GM12874 (cell line): ENCODE measurements around the gene RALA.

Source experiments
- CTCF ChIP-seq: IDR thresholded peaks from 2 replicates; pipeline ENCODE4 v1.5.1; 2011; ENCODE audit warnings: low read depth, mild to moderate bottlenecking, control low read depth, low read length, moderate library complexity; ENCODE audit not compliant: insufficient read depth

Gene RALA

DNA sequence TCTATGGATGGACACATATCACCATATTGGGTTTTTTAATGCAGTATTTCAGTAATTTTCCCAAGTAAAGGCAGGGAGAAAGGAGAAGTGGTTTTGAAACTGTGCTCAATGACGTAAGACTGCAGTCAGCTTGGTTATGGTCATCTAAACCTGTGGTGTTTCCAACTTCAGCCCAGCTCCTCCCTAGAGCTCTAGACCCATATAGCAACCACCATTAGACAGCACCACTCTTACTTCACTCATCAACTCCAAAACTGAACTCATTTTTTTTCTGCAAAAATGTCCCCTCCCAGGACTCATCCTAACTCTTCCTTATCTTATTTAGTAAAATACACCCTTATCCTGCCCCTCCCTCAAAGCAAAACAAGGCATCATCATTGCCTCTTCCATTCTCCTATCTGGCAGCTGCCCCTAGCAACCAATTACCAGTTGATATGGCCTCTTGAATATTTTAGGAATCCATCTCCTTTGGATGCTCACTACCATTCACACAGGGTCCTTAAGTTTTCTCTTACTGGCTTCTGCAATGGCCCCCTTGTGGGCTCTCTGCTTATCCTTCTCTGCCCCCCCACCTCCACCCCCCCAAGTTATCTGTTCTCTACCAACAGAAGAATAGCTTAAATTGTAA is 1.5 kb upstream of the RALA start:
- no peak for TF ChIP-seq CTCF

- no peak for TF ChIP-seq CTCF
Observed at GRCh38 chr7:39622609-39623008, 763 bp upstream of the RALA start.

GRCh38 chr7:39623732-39624441 is 515 bp downstream of the RALA start:
- no peak for TF ChIP-seq CTCF

- no peak for TF ChIP-seq CTCF
Observed at GRCh38 chr7:39624442-39624807, 1.1 kb downstream of the RALA start.

DNA sequence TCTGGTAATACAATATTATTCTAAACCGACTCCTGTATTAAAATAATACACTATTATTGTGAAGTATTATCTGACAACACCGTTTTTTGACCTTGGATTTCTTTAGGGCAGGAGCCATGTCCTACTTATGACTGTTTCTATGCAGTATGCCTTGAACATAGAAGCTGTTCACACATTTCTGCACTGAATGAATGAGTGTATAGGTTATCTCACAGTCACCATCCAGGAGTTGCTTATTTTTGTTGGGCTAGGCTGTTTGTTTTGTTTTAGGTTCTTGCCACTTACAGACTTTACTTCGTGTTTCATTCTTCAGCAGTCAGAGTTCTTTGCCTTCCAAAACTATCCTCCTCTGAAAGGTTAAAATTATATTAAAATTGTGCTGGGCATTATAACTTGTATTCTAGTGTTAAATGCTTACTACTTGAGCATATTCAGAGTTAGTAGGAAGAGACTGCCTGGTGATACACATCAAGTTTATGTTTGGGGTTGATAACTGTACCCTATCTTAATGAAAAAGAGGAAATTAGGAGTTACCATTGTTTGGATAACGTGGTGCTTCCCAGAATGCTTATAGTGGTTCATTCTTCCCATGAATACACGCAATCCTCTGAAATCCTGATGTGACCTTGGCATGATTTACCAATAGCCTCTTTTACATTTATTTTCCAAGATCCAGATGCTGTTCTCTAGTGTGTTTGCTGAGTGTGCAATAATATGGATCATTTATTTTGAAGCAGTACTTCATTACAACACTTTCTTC is 1.7 kb downstream of the RALA start:
- no peak for TF ChIP-seq CTCF

GRCh38 chr7:39631736-39632308 is 8.4 kb downstream of the RALA start:
- TF ChIP-seq CTCF, result no peak
